ACHN (cell line): ENCODE measurements around the gene MLLT3.
"Not testable (repeated sequence)": the region's sequence is repeated elsewhere in the genome, so short reads cannot be mapped to it uniquely, and the experiment has no call there.

Experiments used
- DNase-seq: peaks from one replicate; pipeline ENCODE4 v3.0.0-alpha.2; 2015
- in situ Hi-C: cut with HindIII; loops from 2 replicates; pipeline ENCODE4 v1.10.0; 2017; ENCODE audit warnings: low sequenced_read_pairs, low pct_ligation_motif_present, low pct_unique_long_range_greater_than_20kb

MLLT3 gene

DNA sequence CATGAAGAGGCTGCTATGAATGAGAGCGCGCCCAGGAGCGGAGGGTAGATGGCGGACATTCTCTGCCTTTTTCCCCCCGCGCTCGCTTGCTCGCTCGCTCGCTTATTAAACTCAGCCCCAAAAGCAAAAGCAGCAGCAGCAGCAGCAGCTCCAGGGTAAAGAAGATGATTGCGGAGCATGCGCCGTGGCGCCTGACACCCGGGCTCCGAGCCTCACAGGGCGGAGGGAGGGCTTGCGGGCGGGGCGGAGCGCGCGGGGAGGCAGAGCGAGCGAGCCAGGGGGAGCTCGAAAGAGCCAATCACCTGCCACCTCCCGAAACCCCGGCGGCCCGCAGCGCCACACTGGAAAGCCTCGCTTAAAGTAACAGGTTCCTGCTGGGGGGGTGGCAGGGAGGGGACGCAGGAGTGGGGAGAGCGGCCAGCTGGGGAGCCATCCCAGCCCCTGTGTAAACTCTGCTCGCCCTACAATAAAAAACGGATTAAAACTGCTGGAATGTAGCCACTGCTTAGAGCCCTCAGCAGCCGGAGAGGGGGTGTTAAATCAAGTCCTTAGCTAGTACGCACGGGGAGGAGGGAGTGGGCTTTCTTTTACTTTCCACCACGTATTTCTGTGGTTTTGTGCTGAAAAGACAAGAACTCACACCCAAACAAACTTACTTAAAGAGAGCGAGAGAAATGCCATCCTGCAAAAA is at the start of gene MLLT3:
TSS of gene MLLT3 (minus strand) at position 170 of the 691 bp plus-strand sequence.
- in situ Hi-C loops: no loop called here
- no peak for DNase-seq

DNA sequence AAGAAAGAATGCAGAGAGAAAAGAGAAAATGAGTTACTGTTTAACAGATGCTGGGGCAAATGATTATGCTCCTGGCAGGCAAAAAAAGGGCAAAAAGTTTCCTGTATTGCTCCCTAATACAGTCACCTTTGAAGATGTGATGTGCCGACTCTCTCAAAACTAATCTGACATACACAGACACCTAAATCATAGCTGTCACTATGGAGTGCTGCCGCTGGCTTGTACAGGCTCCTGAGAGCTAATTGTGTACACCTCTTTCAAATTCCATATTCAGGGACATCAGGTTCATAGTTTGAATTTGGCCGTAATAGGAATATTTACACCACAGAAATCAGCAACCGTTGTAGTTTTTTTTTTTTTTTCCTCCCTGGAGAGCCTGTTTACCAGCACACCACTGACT is 49.3 kb upstream of the MLLT3 start:
- in situ Hi-C loops: no loop called here
- no peak for DNase-seq

- in situ Hi-C loops: no loop called here
These were observed 48.1 kb upstream of the MLLT3 start for GRCh38 chr9:20670395-20670794.

DNA sequence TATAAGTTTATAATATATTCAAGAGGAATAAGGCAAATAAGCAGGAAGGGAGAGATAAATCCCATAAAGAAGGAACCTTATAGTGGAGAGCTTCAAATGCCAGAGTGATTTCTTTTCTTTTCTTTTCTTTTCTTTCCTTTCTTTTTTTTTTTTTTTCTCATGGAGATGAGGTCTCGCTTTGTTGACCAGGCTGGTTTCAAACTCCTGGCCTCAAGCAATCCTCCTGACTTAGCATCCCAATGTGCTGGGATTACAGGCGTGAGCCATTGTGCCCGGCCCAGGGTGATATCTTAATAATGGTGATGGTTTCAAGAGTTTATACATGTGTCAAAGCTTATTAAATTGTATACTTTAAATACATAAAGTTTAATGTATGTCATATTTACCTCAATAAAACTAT is 42.2 kb upstream of the MLLT3 start:
- in situ Hi-C loops: no loop called here
- DNase-seq: no peak

More at GRCh38 chr9:20670395-20670794, 48.1 kb upstream of the MLLT3 start:
- DNase-seq: no peak

DNA sequence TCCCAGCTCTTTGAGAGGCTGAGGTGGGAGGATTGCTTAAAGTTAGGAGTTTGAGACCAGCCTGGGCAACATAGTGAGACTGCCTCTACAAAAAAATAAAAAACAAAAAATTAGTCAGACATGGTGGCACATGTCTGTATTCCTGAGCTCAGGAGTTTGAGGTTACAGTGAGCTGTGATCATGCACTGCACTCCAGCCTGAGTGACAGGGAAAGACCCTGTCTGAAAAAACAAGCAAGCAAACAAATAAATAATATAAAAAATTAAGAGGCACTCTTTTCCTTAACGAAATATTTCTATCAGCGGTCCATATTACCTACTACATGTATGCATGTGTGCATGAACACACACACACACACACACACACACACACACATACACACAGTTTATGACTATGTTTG is 40.8 kb upstream of the MLLT3 start:
- in situ Hi-C loops: no loop called here

GRCh38 chr9:20662156-20662555 is 39.9 kb upstream of the MLLT3 start:
- in situ Hi-C loops: no loop called here
- DNase-seq: no peak

More for the DNA sequence above, 40.8 kb upstream of the MLLT3 start:
- no peak for DNase-seq

DNA sequence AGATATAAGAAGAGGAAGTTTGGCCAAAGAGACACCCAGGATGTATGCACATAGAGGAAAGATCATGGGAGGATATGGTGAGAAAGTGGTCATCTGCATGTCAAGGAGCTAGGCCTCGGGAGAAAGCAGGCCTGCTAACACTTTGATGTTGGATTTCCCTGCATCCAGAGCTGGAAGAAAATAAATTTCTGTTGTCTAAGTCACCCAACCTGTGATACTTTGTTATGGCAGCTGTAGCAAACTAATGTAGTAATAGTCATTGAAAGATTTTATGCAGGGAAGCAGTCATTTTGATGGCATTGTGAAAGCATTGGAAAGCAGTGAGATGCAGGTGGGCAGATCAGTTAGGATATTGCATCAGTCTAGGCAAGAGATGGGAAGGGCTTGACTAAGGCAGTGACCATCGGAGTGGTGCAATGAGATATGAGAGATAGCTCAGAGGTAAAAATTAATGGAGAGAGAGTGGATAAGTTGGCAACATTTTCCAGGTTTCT is 37.2 kb upstream of the MLLT3 start:
- in situ Hi-C loops: no loop called here
- DNase-seq: no peak

GRCh38 chr9:20658677-20659473 is 36.6 kb upstream of the MLLT3 start:
- DNase-seq: no peak
- in situ Hi-C loops: no loop called here

DNA sequence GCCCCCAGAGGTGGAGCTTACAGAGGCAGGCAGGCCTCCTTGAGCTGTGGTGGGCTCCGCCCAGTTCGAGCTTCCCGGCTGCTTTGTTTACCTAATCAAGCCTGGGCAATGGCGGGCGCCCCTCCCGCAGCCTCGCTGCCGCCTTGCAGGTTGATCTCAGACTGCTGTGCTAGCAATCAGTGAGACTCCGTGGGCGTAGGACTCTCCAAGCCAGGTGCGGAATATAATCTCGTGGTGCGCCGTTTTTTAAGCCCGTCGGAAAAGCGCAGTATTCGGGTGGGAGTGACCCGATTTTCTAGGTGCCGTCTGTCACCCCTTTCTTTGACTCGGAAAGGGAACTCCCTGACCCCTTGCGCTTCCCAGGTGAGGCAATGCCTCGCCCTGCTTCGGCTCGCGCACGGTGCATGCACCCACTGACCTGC is 36.0 kb upstream of the MLLT3 start:
- DNase-seq, in situ Hi-C loops: not testable (repeated sequence)

DNA sequence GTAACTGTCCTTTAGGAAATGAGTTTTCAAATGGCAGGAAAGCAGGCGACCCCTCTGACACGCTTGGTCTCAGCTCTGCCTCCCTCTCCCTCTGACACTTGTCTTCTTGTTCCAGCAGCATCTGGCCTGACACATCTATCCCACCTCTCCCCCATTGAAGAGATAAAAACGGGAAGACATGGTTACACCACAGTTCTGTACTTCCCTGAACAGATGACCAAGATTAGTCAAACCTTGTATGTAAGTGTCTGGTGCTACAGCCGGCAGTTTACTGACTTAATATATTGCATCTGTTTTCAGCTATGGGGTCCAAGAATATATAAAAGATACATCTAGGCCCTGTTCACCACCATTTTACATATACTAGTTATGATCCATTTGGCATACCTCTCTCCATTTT is 29.6 kb upstream of the MLLT3 start:
- in situ Hi-C loops: no loop called here
- DNase-seq: no peak

DNA sequence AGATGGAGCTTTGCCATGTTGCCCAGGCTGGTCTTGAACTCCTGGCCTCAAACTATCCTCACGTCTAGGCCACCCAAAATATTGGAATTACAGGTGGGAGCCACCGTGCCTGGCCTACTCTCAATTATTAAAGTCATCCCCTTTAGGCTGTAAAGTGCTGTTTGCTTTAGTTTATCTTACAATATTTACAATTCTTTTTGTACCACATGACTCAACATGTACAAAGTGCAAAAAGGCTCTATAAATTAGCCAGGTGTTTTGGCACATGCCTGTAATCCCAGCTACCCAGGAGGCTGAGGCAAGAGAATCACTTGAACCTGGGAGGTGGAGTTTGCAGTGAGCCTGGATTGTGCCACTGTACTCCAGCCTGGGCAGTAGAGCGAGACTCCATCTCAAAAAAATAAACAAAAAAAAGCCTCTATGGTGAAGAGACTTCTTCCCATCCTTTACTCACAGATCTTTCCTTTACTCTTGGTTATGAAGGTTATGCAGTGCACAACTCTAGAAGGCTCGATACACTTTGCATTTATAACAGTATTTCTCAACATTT is 28.5 kb upstream of the MLLT3 start:
- in situ Hi-C loops: no loop called here
- DNase-seq: no peak

DNA sequence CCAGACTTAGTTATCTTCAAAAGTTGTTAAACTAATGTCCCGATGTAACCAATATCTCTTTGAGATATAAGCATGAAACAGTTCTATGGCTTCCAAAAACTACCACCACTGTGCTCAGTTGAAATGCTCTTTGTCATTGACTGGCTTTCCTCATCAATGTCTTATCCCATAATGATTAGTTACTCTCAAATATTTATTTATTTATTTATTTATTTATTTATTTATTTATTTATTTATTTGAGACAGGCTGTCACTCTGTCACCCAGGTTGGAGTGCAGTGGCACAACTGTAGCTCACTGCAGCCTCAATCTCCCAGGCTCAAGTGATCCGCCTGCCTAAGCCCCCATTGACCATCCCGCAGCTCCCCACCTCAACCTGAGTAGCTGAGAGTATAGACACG is 28.0 kb upstream of the MLLT3 start:
- DNase-seq: no peak
- in situ Hi-C loops: no loop called here

DNA sequence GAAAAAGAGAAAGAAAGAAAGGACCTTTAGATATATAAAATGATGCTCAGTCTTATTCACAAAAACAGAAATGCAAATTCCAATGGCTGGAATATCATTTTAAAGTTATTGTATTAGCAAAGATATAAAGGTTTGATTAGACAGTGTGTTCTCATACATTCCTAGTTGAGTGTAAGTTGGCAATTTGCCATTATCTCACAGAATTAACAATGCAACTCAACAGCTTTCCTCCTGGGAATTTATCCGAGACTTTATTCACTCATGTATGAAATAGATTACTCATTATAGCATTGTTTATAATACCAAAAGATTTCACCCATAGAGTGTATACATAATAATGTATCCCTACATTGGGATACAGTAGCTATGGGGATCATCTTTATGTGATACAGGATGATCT is 27.1 kb upstream of the MLLT3 start:
- in situ Hi-C loops: no loop called here
- DNase-seq: no peak

DNA sequence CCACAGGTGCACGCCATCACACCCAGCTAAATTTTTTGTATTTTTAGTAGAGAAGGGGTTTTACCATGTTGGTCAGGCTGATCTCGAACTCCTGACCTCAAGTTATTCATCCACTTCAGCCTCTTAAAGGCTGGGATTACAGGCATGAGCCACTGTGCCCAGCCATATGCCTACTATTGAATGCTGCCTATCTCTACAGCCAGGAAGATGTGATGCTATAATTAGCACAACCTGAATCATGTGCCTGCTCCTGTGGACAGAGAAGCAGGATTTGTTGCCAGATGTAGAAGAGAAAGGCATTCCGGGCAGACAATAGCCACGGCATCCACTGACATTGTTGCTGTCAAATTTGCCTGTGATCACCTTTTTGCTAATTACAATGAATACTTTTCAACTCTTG is 24.4 kb upstream of the MLLT3 start:
- in situ Hi-C loops: no loop called here
- DNase-seq: no peak

- in situ Hi-C loops: no loop called here
- no peak for DNase-seq
These were observed 21.4 kb upstream of the MLLT3 start for GRCh38 chr9:20643660-20644059.

GRCh38 chr9:20642045-20642444 is 19.7 kb upstream of the MLLT3 start:
- in situ Hi-C loops: no loop called here
- no peak for DNase-seq

DNA sequence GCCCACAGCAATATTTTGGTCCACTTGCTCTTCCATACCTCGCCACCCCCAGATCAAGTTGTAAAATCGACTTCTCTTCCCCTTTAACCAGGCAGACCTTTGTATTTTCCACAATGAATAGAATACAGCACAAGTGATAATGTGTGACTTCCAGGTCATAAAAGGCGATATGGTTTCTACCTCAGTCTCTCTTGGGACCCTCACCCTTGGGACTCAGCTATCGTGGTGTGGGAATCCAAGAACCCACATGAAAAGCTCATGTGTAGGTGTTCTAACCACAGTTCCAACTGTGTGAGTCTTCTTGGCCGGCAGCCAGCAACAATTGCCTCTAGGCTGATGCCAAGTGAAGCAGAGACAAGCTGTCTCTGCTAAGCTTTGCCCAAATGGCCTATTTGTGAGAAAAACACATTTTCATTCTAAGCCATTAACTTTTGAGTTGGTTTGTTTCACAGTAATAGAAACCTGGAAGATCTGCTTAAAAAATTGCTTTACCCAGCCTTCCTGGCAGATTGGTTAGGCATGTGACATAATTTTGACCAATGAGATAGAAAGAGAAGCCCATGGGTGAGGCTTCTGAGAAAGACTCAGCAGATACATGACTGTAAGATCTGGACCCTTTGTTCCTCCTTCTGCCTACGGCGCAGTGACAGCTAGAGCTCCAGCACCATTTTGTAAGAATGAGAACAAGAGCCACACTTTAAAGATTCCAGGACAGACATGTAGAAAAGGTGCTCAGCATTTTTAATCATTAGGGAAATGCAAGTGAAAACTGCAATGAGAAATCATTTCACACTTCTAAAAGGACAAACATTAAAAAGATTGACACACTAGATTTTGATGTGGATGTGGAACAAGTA is 18.3 kb upstream of the MLLT3 start:
- in situ Hi-C loops: no loop called here
- no peak for DNase-seq

DNA sequence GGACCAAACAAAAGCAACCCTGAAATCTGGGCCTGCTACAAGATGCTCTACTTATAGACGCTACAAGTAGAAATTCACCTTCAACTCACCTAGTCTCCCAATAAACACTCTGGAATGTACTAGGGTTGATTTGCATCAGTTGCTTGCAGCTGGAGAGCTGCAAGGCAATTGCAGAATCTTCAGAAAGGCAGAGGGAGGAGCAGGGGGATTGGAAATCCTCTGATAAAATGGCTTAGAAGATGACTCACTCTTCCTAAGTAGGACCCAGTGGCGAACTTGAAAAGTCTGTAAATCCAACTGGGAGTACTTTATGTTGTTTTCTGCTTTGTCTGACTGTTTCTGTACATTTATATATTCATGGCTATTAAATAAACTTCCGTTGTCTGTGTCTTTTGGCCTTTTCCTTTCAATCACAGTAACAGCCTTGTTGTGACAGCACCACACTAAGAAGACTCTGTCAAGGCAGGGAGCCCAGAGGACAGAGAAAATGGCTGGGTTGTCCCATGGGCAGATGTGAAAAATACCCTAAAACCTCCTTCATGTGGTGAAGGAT is 14.7 kb upstream of the MLLT3 start:
- in situ Hi-C loops: no loop called here
- DNase-seq: no peak
